ENCODE measurements around the gene SFI1. TPM values are rescaled to one million over a fixed set of nuclear protein-coding genes. Genes with fewer than 3 reads are reported as not detected.

SFI1 gene
- total and polyA plus RNA-seq, 3 donors from 2014 or later, result 48.8 to 141 (median 129) TPM

DNA sequence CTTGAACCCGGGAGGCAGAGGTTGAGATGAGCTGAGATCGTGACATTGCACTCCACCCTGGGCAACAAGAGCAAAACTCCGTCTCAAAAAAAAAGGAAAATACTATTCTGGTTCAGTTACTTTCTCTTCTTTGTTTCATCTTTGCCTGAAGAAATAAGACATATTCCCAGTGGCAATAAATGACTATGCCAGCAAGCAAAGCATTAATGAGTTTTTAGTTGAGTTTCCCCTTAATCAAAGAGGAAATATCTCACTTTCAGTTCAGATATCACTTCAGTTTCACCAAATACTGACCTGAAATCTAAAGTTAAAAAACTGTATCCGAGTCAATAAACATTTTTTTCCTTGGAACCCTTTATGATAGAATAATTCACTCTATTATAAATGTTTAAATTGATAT is 155.3 kb downstream of the SFI1 start:
- Histone ChIP-seq H3K36me3 (ENCODE audit: low read depth, missing control alignments) (no peaks in the 10 kb centered on the region), H3K4me3 (no peak overlapping the region), H3K4me1 (no peaks in the 10 kb centered on the region), H3K27ac (no peak overlapping the region), H3K27me3 (no peaks in the 10 kb centered on the region), H3K9me3 (no peaks in the 10 kb centered on the region)
- TF ChIP-seq POLR2A (IDR thresholded peaks at IDR 0.05), result no peak
- TF ChIP-seq, protein P1, sequence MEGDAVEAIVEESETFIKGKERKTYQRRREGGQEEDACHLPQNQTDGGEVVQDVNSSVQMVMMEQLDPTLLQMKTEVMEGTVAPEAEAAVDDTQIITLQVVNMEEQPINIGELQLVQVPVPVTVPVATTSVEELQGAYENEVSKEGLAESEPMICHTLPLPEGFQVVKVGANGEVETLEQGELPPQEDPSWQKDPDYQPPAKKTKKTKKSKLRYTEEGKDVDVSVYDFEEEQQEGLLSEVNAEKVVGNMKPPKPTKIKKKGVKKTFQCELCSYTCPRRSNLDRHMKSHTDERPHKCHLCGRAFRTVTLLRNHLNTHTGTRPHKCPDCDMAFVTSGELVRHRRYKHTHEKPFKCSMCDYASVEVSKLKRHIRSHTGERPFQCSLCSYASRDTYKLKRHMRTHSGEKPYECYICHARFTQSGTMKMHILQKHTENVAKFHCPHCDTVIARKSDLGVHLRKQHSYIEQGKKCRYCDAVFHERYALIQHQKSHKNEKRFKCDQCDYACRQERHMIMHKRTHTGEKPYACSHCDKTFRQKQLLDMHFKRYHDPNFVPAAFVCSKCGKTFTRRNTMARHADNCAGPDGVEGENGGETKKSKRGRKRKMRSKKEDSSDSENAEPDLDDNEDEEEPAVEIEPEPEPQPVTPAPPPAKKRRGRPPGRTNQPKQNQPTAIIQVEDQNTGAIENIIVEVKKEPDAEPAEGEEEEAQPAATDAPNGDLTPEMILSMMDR (IDR thresholded peaks at IDR 0.05), result no peak
- WGBS, 2 donors, result 83 to 91% methylated on average over 4 of the region's 4 CpGs
- no peak for DNase-seq
- intact Hi-C loops (cut with DNase I; ENCODE audit: low total_unique reads), result no loop called here

DNA sequence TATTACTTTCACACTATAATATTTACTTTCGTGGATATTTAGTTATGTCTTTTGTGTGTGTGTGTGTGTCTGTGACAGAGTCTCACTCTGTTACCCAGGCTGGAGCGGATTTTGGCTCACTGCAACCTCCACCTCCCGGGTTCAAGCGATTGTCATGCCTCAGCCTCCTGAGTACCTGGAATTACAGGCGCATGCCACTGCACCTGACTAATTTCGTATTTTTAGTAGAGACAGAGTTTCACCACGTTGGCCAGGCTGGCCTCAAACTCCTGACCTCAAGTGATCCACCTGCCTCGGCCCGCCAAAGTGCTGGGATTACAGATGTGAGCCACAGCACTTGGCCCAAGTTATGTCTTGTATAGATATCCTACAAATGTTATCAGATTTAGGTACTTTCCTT is 155.8 kb downstream of the SFI1 start:
- Histone ChIP-seq H3K36me3 (ENCODE audit: low read depth, missing control alignments) (no peaks in the 10 kb centered on the region), H3K4me3 (no peak overlapping the region), H3K27ac (no peak overlapping the region), H3K9me3 (no peaks in the 10 kb centered on the region), H3K4me1 (no peaks in the 10 kb centered on the region), H3K27me3 (no peaks in the 10 kb centered on the region)
- DNase-seq, result no peak
- TF ChIP-seq, protein P1 (IDR thresholded peaks at IDR 0.05), result no peak
- TF ChIP-seq POLR2A (IDR thresholded peaks at IDR 0.05), result no peak
- WGBS, 2 donors, result 89 to 93% methylated on average over 9 of the region's 9 CpGs
- intact Hi-C loops (cut with DNase I; ENCODE audit: low total_unique reads), result no loop called here

DNA sequence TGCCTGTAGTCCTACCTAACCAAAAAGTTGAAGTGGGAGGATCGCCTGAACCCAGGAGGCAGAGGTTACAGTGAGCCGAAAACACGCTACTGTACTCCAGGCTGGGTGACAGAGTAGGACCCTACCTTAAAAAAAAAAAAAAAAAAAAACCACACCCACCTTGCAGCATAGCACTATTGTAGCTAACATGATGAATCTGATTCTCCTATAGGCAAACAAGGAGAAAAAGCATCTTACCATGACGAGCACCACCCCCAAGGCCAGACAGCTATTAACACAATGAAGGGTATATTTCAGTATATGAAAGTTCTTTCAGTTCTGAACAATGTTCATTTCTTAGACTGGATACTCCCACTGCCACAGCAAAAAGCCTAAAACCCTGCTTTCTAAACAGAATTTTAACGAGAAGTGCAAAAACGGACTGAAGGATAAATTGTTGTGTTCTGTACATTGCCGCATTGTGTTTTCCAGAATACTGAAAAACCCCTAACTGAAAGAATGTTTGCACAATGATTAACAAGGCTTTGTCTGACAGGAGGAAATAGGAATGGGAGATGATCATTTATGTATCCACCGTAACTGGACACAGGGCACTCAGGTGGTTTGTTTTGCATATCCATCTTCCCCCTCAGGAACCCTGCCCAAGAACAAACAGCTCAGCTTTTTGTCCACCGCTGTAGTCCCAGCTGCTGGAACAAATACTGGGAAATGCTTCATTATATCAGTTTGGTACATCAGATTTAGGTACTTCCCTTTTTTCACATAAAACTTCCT is 156.8 kb downstream of the SFI1 start:
- H3K27ac ChIP-seq, result no peak overlapping the region
- intact Hi-C loops (cut with DNase I; ENCODE audit: low total_unique reads), result no loop called here

DNA sequence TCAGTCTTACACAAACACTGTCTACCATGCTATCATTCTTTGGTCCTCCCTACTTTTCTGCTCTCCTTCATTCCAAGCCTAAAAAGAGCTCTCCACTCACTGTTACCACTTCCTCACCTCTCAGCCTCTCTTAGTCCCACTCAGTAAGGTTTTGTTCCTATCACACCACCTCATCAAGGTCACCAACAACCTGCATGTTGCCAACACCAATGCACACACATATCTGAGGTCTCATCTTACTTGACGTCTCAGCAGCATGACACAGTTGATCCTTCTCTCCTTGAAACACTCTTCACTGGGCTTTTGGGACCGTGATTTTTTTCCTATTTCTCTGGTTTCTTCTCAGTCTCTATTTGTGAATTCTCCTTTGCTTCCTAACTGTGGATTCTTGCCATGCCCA is 157.6 kb downstream of the SFI1 start:
- TF ChIP-seq, protein P1 (IDR thresholded peaks at IDR 0.05), result no peak
- TF ChIP-seq POLR2A (IDR thresholded peaks at IDR 0.05), result no peak
- H3K9me3 ChIP-seq, result no peaks in the 10 kb centered on the region
- H3K4me1 ChIP-seq, result no peaks in the 10 kb centered on the region
- H3K4me3 ChIP-seq, result no peak overlapping the region
- no peaks in the 10 kb centered on the region for H3K36me3 ChIP-seq (ENCODE audit: low read depth, missing control alignments)
- intact Hi-C loops (cut with DNase I; ENCODE audit: low total_unique reads), result no loop called here
- no peak overlapping the region for H3K27ac ChIP-seq
- DNase-seq, result no peak
- no peaks in the 10 kb centered on the region for H3K27me3 ChIP-seq
- 70 to 87% methylated on average over 2 of the region's 2 CpGs for WGBS, 2 donors

More for the DNA sequence above, 156.8 kb downstream of the SFI1 start:
- H3K36me3 ChIP-seq (ENCODE audit: low read depth, missing control alignments), result no peaks in the 10 kb centered on the region
- no peak for DNase-seq
- no peak overlapping the region for H3K4me3 ChIP-seq
- TF ChIP-seq, protein P1 (IDR thresholded peaks at IDR 0.05), result no peak
- TF ChIP-seq POLR2A (IDR thresholded peaks at IDR 0.05), result no peak
- H3K9me3 ChIP-seq, result no peaks in the 10 kb centered on the region
- 71 to 82% methylated on average over 9 of the region's 9 CpGs for WGBS, 2 donors
- H3K4me1 ChIP-seq, result no peaks in the 10 kb centered on the region
- H3K27me3 ChIP-seq, result no peaks in the 10 kb centered on the region

DNA sequence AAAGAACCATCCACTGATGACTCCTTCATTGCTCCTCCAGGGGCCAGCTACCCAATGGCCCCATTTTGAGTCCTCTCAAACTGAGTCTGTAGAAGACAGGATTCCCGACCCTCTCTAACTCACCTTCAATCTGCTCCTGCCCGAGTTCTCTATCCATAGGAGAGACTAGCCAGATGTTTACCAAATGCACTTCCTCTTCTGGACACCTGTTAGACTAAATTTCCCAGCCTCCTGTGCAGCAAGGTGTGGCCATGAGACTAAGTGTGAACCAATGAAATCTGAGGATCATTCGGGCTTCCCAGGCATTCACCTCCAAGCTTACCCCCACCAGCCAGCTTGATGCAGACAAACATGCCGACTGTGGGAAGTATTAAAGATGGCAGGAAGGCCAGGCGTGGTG is 158.1 kb downstream of the SFI1 start:
- intact Hi-C loops (cut with DNase I; ENCODE audit: low total_unique reads), result no loop called here
- no peak overlapping the region for H3K4me3 ChIP-seq

More for the DNA sequence above, 158.1 kb downstream of the SFI1 start:
- TF ChIP-seq, protein P1 (IDR thresholded peaks at IDR 0.05), result no peak
- no peak for TF ChIP-seq POLR2A (IDR thresholded peaks at IDR 0.05)
- Histone ChIP-seq H3K9me3 (no peaks in the 10 kb centered on the region), H3K27ac (no peak overlapping the region), H3K27me3 (no peaks in the 10 kb centered on the region), H3K36me3 (ENCODE audit: low read depth, missing control alignments) (no peaks in the 10 kb centered on the region), H3K4me1 (no peaks in the 10 kb centered on the region)
- DNase-seq, result no peak
- 91% methylated on average over 3 to 5 of the region's 5 CpGs for WGBS, 2 donors

Measured in testis (tissue), 3 donors.